ENCODE measurements around the gene PSMD13.
"Not testable (repeated sequence)": the region's sequence is repeated elsewhere in the genome, so short reads cannot be mapped to it uniquely, and the experiment has no call there.

Gene PSMD13

GRCh38 chr11:279040-279965, 42.5 kb downstream of the PSMD13 start:
- peak; percentile 20 for DNase-seq

GRCh38 chr11:279966-280705, 43.4 kb downstream of the PSMD13 start:
- peak; percentile 57 for DNase-seq

- DNase-seq = peak; percentile 39
These were observed 44.1 kb downstream of the PSMD13 start for GRCh38 chr11:280706-281485.

- no peak for DNase-seq
These were observed 44.8 kb downstream of the PSMD13 start for GRCh38 chr11:281486-282161.

- no peak for DNase-seq
These were observed 45.4 kb downstream of the PSMD13 start for GRCh38 chr11:282171-282570.

- DNase-seq = no peak
These were observed 46.0 kb downstream of the PSMD13 start for GRCh38 chr11:282630-283360.

GRCh38 chr11:283405-284104, 46.8 kb downstream of the PSMD13 start:
- DNase-seq = no peak

- DNase-seq = no peak
These were observed 47.6 kb downstream of the PSMD13 start for GRCh38 chr11:284105-285020.

GRCh38 chr11:285021-285893, 48.5 kb downstream of the PSMD13 start:
- no peak for DNase-seq

GRCh38 chr11:285894-286220, 49.1 kb downstream of the PSMD13 start:
- DNase-seq = no peak

- DNase-seq = not testable (repeated sequence)
These were observed 50.4 kb downstream of the PSMD13 start for GRCh38 chr11:286977-287820.

GRCh38 chr11:287821-288477, 51.2 kb downstream of the PSMD13 start:
- DNase-seq = peak; percentile 26

- peak; percentile 62 for DNase-seq
These were observed 52.0 kb downstream of the PSMD13 start, which contains the start of gene PGGHG for GRCh38 chr11:288478-289397. PGGHG (plus strand) TSS chr11:289126; CDS start chr11:289817, 691 bp downstream.

- no peak for DNase-seq
These were observed 52.6 kb downstream of the PSMD13 start for GRCh38 chr11:289398-289711.

GRCh38 chr11:289712-290620, 53.2 kb downstream of the PSMD13 start:
- no peak for DNase-seq

Data from eye (tissue), 1 donor.